ENCODE data around the gene HRH1.

- TF ChIP-seq CTCF (IDR thresholded peaks at IDR 0.05 in 4 of 5, conservative IDR thresholded peaks at IDR 0.05 in 1 of 5) (no peak), POLR2A (IDR thresholded peaks at IDR 0.05) (no peak)
Measured at GRCh38 chr3:11143476-11143875, 10.8 kb upstream of the HRH1 start.
